ENCODE results near the gene RANGAP1. TPM values are rescaled to one million over a fixed set of nuclear protein-coding genes. Genes with fewer than 3 reads are reported as not detected.

RANGAP1 gene
- total and polyA plus RNA-seq, 2 of the 13 experiments (the other 11 are each of a cell fraction or from before 2014, with no cell fraction given) = 51.8 to 83.9 TPM

DNA sequence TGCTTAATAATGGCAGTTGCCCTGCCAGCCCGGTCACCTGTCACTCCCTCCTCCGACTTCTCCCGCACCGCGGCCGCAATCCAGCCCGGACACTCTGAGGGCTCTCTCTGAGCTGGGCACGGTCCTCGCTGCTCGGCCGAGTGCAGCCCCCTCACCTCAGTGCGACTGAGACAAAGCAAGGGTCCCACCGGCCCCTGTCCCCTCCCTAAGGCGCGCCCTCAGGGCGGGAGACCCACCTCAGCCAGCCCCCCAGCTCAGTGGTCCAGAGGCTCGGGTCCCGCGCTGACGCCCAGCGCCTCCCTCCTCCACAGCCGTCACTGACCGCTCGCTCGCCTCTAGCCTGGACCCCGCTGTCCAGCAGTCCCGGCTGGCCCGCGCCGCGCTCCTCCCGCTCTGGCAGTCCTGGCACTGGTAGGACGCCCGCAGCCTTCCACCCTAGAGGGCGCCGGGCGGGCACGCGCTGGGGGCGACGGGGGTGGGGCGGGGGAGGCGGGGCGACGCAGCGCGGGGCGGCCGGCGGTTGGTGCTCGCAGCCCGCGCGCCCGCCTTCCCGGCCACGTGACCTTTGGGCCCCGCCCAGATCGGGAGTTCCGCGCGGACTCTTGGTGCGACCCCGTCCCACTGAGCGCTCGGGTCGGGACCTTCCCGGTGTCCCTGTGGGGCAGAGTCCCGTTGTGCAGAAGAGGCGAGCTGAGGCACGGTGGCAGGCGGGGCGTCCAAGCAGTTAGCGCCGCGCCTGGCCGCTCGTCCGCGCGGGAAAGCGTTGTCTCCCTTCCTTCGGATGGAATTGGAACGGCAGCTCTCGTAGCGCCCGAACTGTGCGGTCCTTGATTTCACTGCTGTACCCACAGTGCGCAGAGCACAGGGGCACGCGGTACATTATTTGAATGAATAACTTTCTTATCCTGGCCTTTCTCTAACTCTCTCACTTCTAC lies 88.7 kb downstream of the RANGAP1 start (continued):
- TF ChIP-seq, protein P1, sequence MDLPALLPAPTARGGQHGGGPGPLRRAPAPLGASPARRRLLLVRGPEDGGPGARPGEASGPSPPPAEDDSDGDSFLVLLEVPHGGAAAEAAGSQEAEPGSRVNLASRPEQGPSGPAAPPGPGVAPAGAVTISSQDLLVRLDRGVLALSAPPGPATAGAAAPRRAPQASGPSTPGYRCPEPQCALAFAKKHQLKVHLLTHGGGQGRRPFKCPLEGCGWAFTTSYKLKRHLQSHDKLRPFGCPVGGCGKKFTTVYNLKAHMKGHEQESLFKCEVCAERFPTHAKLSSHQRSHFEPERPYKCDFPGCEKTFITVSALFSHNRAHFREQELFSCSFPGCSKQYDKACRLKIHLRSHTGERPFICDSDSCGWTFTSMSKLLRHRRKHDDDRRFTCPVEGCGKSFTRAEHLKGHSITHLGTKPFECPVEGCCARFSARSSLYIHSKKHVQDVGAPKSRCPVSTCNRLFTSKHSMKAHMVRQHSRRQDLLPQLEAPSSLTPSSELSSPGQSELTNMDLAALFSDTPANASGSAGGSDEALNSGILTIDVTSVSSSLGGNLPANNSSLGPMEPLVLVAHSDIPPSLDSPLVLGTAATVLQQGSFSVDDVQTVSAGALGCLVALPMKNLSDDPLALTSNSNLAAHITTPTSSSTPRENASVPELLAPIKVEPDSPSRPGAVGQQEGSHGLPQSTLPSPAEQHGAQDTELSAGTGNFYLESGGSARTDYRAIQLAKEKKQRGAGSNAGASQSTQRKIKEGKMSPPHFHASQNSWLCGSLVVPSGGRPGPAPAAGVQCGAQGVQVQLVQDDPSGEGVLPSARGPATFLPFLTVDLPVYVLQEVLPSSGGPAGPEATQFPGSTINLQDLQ (CRISPR knock-in tag; IDR thresholded peaks at IDR 0.05) = no peak
- TF ChIP-seq, protein P2, sequence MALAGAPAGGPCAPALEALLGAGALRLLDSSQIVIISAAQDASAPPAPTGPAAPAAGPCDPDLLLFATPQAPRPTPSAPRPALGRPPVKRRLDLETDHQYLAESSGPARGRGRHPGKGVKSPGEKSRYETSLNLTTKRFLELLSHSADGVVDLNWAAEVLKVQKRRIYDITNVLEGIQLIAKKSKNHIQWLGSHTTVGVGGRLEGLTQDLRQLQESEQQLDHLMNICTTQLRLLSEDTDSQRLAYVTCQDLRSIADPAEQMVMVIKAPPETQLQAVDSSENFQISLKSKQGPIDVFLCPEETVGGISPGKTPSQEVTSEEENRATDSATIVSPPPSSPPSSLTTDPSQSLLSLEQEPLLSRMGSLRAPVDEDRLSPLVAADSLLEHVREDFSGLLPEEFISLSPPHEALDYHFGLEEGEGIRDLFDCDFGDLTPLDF (CRISPR knock-in tag; IDR thresholded peaks at IDR 0.05) = no peak
- TF ChIP-seq CEBPB (IDR thresholded peaks at IDR 0.05; ENCODE audit: borderline replicate concordance, low read depth, low read length) (no peak), ZBTB20 (CRISPR knock-in tag; IDR thresholded peaks at IDR 0.05; ENCODE audit: borderline replicate concordance, low read depth) (no peak), ZFP36L1 (CRISPR knock-in tag; IDR thresholded peaks at IDR 0.05) (peak; percentile 32; the same call in 1 of the 2 replicates), ZNF460 (CRISPR knock-in tag; IDR thresholded peaks at IDR 0.05; ENCODE audit: borderline replicate concordance) (no peak), ZNF747 (CRISPR knock-in tag; IDR thresholded peaks at IDR 0.05; ENCODE audit: borderline replicate concordance) (0 out of 2 replicates have a peak, but pooled peaks have one; percentile 41), KAT2B (IDR thresholded peaks at IDR 0.05; ENCODE audit: borderline replicate concordance, low read depth, low read length) (no peak), ZNF501 (CRISPR knock-in tag; IDR thresholded peaks at IDR 0.05) (no peak), SCMH1 (CRISPR knock-in tag; IDR thresholded peaks at IDR 0.05; ENCODE audit: borderline replicate concordance) (no peak), SIN3B (IDR thresholded peaks at IDR 0.05; ENCODE audit: low read length) (no peak), ZBTB1 (CRISPR knock-in tag; IDR thresholded peaks at IDR 0.05; ENCODE audit: borderline replicate concordance) (no peak), ZNF337 (CRISPR knock-in tag; IDR thresholded peaks at IDR 0.05; ENCODE audit: borderline replicate concordance, low read depth) (no peak), ATF1 (CRISPR knock-in tag; IDR thresholded peaks at IDR 0.05) (no peak), FOXP1 (IDR thresholded peaks at IDR 0.05) (no peak), FOXP1 (CRISPR knock-in tag; IDR thresholded peaks at IDR 0.05) (no peak), ZNF207 (IDR thresholded peaks at IDR 0.05; ENCODE audit: borderline replicate concordance) (no peak)
- TF ChIP-seq, protein P3, sequence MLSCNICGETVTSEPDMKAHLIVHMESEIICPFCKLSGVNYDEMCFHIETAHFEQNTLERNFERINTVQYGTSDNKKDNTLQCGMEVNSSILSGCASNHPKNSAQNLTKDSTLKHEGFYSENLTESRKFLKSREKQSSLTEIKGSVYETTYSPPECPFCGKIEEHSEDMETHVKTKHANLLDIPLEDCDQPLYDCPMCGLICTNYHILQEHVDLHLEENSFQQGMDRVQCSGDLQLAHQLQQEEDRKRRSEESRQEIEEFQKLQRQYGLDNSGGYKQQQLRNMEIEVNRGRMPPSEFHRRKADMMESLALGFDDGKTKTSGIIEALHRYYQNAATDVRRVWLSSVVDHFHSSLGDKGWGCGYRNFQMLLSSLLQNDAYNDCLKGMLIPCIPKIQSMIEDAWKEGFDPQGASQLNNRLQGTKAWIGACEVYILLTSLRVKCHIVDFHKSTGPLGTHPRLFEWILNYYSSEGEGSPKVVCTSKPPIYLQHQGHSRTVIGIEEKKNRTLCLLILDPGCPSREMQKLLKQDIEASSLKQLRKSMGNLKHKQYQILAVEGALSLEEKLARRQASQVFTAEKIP (CRISPR knock-in tag; IDR thresholded peaks at IDR 0.05; ENCODE audit: borderline replicate concordance) = no peak
- TF ChIP-seq, protein P4, sequence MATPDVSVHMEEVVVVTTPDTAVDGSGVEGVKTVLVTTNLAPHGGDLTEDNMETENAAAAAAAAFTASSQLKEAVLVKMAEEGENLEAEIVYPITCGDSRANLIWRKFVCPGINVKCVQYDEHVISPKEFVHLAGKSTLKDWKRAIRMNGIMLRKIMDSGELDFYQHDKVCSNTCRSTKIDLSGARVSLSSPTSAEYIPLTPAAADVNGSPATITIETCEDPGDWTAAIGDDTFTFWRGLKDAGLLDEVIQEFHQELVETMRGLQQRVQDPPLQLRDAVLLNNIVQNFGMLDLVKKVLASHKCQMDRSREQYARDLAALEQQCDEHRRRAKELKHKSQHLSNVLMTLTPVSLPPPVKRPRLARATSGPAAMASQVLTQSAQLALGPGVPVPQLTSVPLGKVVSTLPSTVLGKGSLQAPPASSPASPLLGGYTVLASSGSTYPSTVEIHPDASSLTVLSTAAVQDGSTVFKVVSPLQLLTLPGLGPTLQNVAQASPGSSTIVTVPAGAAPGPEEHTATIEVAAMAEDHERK (CRISPR knock-in tag; IDR thresholded peaks at IDR 0.05; ENCODE audit: low read depth) = no peak
- TF ChIP-seq, protein P5, sequence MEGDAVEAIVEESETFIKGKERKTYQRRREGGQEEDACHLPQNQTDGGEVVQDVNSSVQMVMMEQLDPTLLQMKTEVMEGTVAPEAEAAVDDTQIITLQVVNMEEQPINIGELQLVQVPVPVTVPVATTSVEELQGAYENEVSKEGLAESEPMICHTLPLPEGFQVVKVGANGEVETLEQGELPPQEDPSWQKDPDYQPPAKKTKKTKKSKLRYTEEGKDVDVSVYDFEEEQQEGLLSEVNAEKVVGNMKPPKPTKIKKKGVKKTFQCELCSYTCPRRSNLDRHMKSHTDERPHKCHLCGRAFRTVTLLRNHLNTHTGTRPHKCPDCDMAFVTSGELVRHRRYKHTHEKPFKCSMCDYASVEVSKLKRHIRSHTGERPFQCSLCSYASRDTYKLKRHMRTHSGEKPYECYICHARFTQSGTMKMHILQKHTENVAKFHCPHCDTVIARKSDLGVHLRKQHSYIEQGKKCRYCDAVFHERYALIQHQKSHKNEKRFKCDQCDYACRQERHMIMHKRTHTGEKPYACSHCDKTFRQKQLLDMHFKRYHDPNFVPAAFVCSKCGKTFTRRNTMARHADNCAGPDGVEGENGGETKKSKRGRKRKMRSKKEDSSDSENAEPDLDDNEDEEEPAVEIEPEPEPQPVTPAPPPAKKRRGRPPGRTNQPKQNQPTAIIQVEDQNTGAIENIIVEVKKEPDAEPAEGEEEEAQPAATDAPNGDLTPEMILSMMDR (CRISPR knock-in tag; IDR thresholded peaks at IDR 0.05) = peak; percentile 35; the same call in 1 of the 2 replicates
